Mammary epithelial cell (primary cell): Measurements from ENCODE around the gene GHRHR.

Source experiments
- EZH2 ChIP-seq: IDR thresholded peaks from 2 replicates; pipeline ENCODE4 v1.6.1; 2012; ENCODE audit warnings: low read length, inconsistent platforms, borderline replicate concordance
- TF ChIP-seq, protein P1 (sequence below), 2 donors: IDR thresholded peaks in 1 of 2; conservative IDR thresholded peaks in 1 of 2; 2 replicates each; pipeline ENCODE4 v1.5.1; 2011 to 2012; ENCODE audit warnings: inconsistent platforms in 2 of 2, low read length in 2 of 2, mild to moderate bottlenecking in 2 of 2, control low read depth in 1 of 2, low read depth in 1 of 2; ENCODE audit not compliant: insufficient read depth in 1 of 2; ENCODE audit errors: extremely low read depth in 1 of 2

DNA sequence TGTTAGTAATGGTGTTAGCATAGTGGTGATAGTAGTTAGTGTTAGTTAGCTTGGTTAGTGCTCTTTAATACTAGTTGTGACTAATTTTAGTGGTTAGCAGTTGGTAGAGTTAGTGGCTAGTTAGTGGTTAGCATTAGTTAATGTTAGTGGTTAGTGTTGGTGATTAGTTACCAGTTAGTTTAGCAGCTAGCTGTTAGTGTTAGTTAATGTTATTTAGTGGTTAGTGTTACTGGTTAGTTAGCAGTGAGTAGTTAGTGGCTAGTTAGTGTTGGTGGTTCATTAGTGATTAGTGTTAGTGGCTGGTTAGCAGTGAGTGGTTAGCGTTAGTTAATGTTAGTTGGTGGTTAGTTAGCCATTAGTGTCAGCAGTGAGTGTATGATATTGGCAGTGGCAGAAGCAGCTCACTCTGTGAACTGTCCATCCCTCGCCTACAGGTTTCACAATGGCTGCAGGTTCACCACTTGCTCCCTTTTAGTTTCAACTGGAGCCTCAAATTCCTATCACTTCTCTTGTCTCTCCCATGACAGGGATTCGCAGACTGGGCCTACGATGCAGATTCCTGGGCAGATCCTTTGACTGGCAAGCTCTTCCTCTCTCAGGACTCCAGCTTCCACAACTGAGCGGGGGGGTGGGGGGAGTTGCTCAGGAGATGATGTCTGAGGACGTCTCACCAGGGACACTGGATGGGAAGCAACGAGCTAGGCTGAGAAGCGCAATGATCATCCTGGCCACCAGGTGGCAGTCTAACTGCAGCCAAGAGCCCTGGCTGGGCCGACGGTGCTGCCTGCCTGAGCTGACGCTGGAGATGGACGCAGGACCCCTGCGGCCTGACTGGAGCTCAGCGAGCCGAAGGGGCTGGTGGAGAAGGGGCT, 19.5 kb downstream of the GHRHR start:
- TF ChIP-seq, protein P1, sequence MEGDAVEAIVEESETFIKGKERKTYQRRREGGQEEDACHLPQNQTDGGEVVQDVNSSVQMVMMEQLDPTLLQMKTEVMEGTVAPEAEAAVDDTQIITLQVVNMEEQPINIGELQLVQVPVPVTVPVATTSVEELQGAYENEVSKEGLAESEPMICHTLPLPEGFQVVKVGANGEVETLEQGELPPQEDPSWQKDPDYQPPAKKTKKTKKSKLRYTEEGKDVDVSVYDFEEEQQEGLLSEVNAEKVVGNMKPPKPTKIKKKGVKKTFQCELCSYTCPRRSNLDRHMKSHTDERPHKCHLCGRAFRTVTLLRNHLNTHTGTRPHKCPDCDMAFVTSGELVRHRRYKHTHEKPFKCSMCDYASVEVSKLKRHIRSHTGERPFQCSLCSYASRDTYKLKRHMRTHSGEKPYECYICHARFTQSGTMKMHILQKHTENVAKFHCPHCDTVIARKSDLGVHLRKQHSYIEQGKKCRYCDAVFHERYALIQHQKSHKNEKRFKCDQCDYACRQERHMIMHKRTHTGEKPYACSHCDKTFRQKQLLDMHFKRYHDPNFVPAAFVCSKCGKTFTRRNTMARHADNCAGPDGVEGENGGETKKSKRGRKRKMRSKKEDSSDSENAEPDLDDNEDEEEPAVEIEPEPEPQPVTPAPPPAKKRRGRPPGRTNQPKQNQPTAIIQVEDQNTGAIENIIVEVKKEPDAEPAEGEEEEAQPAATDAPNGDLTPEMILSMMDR (conservative IDR thresholded peaks at IDR 0.05 in 1 of 2, IDR thresholded peaks at IDR 0.05 in 1 of 2; ENCODE audit: extremely low read depth in 1 of 2, insufficient read depth in 1 of 2, low read depth in 1 of 2, low read length in 2 of 2): peak; percentile 77 to 94
- no peak for TF ChIP-seq EZH2
